ENCODE data around the gene WWC1. TPM values are rescaled to one million over a fixed set of nuclear protein-coding genes. Genes with fewer than 3 reads are reported as not detected.

The WWC1 gene
- total RNA-seq, 1 donor = 0.10 TPM

DNA sequence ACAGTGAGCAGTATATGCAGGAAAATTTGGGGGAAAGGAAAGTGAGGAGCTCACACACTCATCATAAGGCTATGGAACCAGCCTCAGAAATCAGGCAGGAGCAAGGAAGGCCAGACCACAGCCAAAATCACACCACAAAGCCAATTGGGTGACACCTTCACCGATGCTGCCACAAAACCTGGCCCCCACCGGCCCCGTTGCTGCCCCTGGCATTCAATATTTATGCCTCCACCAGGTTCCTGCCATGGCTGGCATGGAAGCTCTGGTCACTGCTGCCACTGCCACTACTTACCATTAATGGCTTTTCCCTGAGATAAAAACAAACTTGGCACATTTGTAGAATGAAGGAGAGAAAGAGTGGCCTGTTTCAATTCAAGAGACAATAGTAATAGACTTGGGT, 166.1 kb downstream of the WWC1 start:
- no peaks in the 10 kb centered on the region for H3K9me3 ChIP-seq (ENCODE audit: low read depth, low read length)
- H3K4me1 ChIP-seq (ENCODE audit: insufficient read depth, low read length) = no peaks in the 10 kb centered on the region
- no peaks in the 10 kb centered on the region for H3K27me3 ChIP-seq (ENCODE audit: insufficient read depth, low read length)
- H3K4me3 ChIP-seq (ENCODE audit: low read length) = no peak overlapping the region

DNA sequence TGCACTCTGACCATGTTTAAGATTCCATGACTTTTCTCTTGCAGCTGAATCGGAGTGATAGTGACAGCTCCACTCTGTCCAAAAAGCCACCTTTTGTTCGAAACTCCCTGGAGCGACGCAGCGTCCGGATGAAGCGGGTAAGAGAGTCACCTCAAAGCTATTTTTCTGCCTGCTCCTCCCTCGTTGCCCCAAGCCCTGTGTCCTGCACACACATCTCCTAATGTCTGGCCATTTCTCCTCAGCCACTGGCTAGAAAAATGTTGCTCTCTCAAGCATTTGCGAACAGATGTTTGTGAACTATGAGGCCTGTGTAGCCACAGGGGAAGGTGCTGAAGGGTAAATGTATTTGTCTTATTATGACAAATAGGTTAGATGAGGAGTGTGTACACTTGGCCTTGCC, 169.2 kb downstream of the WWC1 start:
- Histone ChIP-seq H3K4me1 (ENCODE audit: insufficient read depth, low read length) (no peaks in the 10 kb centered on the region), H3K4me3 (ENCODE audit: low read length) (no peak overlapping the region), H3K9me3 (ENCODE audit: low read depth, low read length) (no peaks in the 10 kb centered on the region), H3K27me3 (ENCODE audit: insufficient read depth, low read length) (no peaks in the 10 kb centered on the region)

DNA sequence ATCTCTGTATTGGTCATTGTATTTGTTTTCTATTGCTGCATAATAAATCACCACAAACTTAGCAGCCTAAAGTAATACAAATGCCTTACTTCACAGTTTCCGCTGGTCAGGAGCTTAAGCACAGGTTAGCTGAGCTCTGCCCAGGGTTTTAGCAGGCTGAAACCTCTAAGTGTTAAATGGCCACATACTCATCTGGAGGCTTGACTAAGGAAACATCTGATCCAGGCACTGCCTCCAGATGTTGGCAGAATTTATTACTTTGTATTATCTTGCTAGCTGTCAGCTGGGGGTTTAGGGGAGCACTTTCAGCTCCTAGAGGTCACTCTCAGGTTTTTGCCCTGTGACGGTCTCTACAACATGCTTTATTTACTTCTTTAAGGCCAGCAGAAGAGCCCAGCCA, 171.6 kb downstream of the WWC1 start:
- Histone ChIP-seq H3K27me3 (ENCODE audit: insufficient read depth, low read length) (no peaks in the 10 kb centered on the region), H3K4me1 (ENCODE audit: insufficient read depth, low read length) (no peaks in the 10 kb centered on the region), H3K9me3 (ENCODE audit: low read depth, low read length) (no peaks in the 10 kb centered on the region), H3K4me3 (ENCODE audit: low read length) (no peak overlapping the region)

DNA sequence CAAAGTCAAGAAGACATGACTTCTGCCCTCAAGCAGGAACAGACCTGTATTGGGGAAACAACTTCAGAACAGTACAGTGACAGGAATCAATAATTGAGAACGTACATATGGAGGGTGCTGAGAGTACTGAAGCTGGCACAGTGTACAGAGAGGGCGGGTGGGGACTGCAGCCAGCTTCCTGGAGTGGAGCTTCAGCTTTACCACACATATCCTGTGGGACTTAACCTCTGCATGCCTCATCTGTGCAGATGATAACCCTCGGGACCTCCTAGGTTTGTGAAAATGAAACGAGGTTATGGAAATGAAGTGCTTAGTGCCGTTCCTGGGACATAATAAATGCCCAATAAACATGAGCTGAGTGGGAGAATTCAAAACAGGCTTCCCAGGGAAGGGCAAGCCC, 172.8 kb downstream of the WWC1 start:
- no peak overlapping the region for H3K4me3 ChIP-seq (ENCODE audit: low read length)
- H3K9me3 ChIP-seq (ENCODE audit: low read depth, low read length) = no peaks in the 10 kb centered on the region
- no peaks in the 10 kb centered on the region for H3K4me1 ChIP-seq (ENCODE audit: insufficient read depth, low read length)
- H3K27me3 ChIP-seq (ENCODE audit: insufficient read depth, low read length) = no peaks in the 10 kb centered on the region

DNA sequence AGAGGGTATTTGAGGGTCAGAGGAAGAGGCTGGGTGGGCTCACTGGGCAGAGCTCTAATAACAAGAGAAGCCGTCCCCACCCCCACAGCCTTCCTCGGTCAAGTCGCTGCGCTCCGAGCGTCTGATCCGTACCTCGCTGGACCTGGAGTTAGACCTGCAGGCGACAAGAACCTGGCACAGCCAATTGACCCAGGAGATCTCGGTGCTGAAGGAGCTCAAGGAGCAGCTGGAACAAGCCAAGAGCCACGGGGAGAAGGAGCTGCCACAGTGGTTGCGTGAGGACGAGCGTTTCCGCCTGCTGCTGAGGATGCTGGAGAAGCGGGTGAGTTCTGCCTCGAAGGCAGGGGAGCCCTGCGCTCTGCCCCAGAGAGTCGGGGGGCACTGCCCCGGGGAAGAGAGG, 173.2 kb downstream of the WWC1 start:
- Histone ChIP-seq H3K9me3 (ENCODE audit: low read depth, low read length) (no peaks in the 10 kb centered on the region), H3K27me3 (ENCODE audit: insufficient read depth, low read length) (no peaks in the 10 kb centered on the region), H3K4me1 (ENCODE audit: insufficient read depth, low read length) (no peaks in the 10 kb centered on the region), H3K4me3 (ENCODE audit: low read length) (no peak overlapping the region)

DNA sequence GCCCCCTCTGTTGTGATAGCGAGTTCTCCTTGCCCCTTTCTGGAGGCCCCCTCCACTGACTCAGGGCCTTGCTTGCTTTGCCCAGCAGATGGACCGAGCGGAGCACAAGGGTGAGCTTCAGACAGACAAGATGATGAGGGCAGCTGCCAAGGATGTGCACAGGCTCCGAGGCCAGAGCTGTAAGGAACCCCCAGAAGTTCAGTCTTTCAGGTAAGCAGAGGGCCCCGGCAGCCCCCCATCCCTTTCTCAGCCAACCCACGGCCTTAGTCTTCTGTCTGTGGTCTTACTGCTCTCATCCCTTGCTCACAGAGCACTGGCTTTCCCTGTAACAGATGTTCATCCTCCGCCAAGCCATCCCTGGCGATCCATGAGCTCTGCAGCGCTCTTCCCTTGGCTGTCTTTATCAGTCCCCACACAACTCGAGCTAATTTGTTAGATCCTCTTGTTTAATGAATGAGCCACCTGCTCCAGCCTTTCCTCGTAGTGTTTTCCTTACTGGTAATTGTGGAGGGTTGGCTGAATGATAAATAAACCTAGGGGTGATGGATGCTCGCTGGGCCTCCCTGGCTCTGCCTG, 176.4 kb downstream of the WWC1 start:
- Histone ChIP-seq H3K4me1 (ENCODE audit: insufficient read depth, low read length) (no peaks in the 10 kb centered on the region), H3K9me3 (ENCODE audit: low read depth, low read length) (no peaks in the 10 kb centered on the region), H3K27me3 (ENCODE audit: insufficient read depth, low read length) (no peaks in the 10 kb centered on the region), H3K4me3 (ENCODE audit: low read length) (no peak overlapping the region)

DNA sequence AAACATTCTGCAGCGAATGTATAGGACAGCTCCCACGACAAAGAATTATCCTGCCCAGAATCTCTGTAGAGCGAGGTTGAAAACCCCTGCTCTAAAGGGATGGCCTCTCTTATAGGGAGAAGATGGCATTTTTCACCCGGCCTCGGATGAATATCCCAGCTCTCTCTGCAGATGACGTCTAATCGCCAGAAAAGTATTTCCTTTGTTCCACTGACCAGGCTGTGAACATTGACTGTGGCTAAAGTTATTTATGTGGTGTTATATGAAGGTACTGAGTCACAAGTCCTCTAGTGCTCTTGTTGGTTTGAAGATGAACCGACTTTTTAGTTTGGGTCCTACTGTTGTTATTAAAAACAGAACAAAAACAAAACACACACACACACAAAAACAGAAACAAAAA, 177.4 kb downstream of the WWC1 start:
- H3K27me3 ChIP-seq (ENCODE audit: insufficient read depth, low read length) = no peaks in the 10 kb centered on the region
- H3K9me3 ChIP-seq (ENCODE audit: low read depth, low read length) = no peaks in the 10 kb centered on the region
- no peaks in the 10 kb centered on the region for H3K4me1 ChIP-seq (ENCODE audit: insufficient read depth, low read length)
- H3K4me3 ChIP-seq (ENCODE audit: low read length) = no peak overlapping the region

DNA sequence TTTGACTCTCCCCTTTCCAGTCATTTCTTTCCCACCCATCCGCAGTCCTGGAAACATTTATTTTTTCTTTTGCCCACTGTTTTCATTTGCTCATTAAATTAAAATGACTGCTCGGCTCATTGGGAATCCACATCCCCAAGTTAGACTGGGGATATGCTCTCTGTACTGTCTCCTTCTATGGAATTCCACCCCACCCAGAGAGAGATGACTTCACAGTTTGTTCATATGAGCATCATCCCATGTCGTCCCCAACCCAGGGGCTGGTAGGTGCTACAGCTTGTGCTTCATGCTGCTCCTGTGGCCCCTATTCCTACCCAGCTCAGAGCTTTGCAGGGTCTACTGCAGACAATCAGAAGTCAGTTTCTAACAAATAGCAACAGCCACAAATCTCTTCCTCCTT, 178.4 kb downstream of the WWC1 start:
- Histone ChIP-seq H3K4me1 (ENCODE audit: insufficient read depth, low read length) (no peaks in the 10 kb centered on the region), H3K4me3 (ENCODE audit: low read length) (no peak overlapping the region), H3K9me3 (ENCODE audit: low read depth, low read length) (no peaks in the 10 kb centered on the region), H3K27me3 (ENCODE audit: insufficient read depth, low read length) (no peaks in the 10 kb centered on the region)

DNA sequence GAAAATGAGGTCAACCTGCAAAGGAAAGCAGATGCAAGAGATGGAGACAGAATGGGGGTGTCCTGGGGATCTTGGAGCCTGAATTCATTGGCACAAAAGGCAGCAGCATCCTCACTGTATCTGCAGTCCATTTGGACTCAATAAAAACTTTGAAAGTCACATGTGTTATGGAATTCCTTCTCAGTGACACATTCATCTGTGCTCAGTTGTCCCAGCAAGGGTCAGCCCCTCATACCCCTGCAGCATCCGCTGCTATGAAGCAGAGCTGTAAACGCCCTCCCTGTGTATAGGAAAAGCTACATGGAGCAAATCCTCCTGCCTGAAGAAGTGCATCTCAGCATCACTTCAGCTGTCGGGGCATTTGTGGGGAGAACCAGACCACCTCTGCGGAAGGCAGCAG, 180.3 kb downstream of the WWC1 start:
- Histone ChIP-seq H3K9me3 (ENCODE audit: low read depth, low read length) (no peaks in the 10 kb centered on the region), H3K27me3 (ENCODE audit: insufficient read depth, low read length) (no peaks in the 10 kb centered on the region), H3K4me1 (ENCODE audit: insufficient read depth, low read length) (no peaks in the 10 kb centered on the region), H3K4me3 (ENCODE audit: low read length) (no peak overlapping the region)

DNA sequence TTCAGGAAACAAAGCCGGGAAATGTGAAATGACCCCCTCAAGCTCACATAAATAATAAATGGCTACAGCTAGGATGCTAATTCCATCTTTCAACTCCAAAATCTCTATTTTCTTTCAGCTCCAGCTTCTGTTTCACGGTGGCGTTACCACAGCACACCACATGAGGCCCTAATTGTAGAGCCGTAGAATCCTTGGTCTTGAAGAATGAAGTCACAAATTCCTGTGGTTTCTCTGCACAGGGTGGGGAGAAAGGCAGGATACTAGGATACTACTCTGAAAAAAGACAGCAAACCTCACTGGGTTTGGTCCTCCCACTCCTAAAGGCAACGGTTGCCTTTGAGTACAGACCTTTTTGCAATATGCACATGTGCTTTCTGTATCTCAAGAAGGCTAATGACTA, 180.9 kb downstream of the WWC1 start:
- Histone ChIP-seq H3K27me3 (ENCODE audit: insufficient read depth, low read length) (no peaks in the 10 kb centered on the region), H3K9me3 (ENCODE audit: low read depth, low read length) (no peaks in the 10 kb centered on the region), H3K4me3 (ENCODE audit: low read length) (no peak overlapping the region), H3K4me1 (ENCODE audit: insufficient read depth, low read length) (no peaks in the 10 kb centered on the region)

DNA sequence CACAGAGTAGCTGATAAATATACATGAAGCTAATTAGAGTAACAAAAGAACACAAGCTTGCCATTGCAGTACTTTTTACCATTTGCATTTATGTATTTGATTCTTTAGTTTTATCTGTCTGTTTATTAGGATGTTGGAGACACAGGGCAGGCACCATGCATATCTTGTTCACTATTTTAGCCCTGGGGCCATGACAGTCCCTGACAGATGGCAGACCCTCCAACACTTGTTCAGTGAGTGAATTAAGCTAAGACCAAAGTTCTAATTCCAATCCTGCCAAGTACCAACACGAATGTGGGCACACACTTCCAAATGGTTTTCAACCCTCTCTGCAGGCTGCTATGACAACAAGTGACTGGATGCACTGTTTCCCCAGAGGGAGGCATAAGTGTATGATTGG, 182.9 kb downstream of the WWC1 start:
- Histone ChIP-seq H3K9me3 (ENCODE audit: low read depth, low read length) (no peaks in the 10 kb centered on the region), H3K4me1 (ENCODE audit: insufficient read depth, low read length) (no peaks in the 10 kb centered on the region), H3K4me3 (ENCODE audit: low read length) (no peak overlapping the region), H3K27me3 (ENCODE audit: insufficient read depth, low read length) (no peaks in the 10 kb centered on the region)

DNA sequence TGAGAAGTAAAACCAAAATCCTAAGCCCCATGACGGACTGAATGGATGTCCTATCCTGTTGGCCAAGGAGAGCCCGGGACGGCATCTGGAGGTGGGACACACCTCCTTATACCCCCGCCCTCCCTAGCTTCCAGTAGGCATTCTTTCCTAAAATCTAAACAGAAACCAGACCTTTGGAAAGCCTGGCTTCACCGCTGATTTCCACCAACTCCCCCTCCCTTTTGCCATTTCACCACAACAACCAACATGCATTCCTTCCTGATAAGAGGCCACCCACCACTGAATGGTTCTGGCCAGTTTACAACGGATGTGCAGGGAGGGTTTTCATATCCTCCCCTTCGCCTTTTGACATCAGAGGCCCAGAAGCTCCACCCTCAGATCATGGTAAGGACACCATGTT, 185.6 kb downstream of the WWC1 start:
- no peaks in the 10 kb centered on the region for H3K9me3 ChIP-seq (ENCODE audit: low read depth, low read length)
- H3K4me1 ChIP-seq (ENCODE audit: insufficient read depth, low read length) = no peaks in the 10 kb centered on the region
- no peak overlapping the region for H3K4me3 ChIP-seq (ENCODE audit: low read length)
- no peaks in the 10 kb centered on the region for H3K27me3 ChIP-seq (ENCODE audit: insufficient read depth, low read length)

DNA sequence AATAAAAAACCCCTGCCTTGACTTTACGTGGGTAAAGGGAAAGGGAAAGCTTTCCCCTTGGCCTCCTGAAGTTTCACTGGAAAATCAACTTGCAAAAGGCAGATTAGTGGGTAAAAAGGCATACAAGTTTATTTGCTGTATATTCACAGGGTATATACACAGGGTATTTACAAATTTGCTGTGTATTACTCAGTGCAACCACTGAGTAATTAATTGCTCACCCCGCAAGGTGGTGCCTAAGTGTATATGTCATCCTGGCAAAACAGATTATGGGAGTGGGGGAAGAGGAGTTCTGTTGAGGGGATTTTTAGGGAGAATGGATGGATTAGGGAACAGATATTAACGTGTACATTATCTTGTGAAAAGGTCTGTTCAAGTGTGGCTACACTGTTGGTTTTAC, 187.7 kb downstream of the WWC1 start:
- Histone ChIP-seq H3K27me3 (ENCODE audit: insufficient read depth, low read length) (no peaks in the 10 kb centered on the region), H3K9me3 (ENCODE audit: low read depth, low read length) (no peaks in the 10 kb centered on the region), H3K4me1 (ENCODE audit: insufficient read depth, low read length) (no peaks in the 10 kb centered on the region), H3K4me3 (ENCODE audit: low read length) (no peak overlapping the region)

DNA sequence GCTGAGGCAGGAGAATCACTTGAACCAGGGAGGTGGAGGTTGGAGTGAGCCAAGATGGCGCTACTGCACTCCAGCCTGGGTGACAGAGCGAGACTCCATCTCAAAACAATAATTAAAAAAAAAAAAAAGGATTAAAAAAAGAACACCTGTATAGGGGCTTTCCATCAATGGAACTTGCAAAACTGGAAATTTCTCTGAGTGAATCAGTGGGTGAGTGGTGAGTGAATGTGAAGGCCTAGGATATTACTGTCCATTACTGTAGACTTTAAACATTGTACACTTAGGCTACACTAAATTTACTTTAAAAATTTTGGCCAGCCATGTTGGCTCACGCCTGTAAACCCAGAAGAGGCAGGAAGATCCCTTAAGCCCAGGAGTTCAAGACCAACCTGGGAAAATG, 189.2 kb downstream of the WWC1 start:
- Histone ChIP-seq H3K9me3 (ENCODE audit: low read depth, low read length) (no peaks in the 10 kb centered on the region), H3K4me1 (ENCODE audit: insufficient read depth, low read length) (no peaks in the 10 kb centered on the region), H3K4me3 (ENCODE audit: low read length) (no peak overlapping the region), H3K27me3 (ENCODE audit: insufficient read depth, low read length) (no peaks in the 10 kb centered on the region)

DNA sequence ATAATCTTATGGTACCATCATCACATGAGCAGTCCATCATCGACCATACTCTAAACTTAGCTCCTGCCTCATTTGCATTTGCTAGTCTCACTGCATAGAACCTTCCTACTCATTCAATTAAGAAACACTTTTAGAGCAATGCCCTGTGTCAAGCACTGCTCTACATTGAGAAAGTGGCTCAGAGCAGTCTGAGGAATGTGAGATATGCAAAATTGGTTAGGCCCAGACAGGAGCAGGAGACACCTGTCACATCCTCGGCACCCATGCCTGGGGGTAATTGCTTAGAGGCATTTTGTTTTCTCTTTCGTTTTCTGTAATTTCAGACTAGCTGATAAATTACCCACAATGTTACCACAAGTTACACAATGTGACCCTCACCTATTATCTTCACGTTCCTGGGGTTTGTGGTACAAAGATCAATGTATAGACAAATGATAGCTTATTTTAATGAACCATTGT, 189.9 kb downstream of the WWC1 start:
- Histone ChIP-seq H3K27me3 (ENCODE audit: insufficient read depth, low read length) (no peaks in the 10 kb centered on the region), H3K4me3 (ENCODE audit: low read length) (no peak overlapping the region), H3K4me1 (ENCODE audit: insufficient read depth, low read length) (peaks cover 4% of the 10 kb centered on the region), H3K9me3 (ENCODE audit: low read depth, low read length) (no peaks in the 10 kb centered on the region)

DNA sequence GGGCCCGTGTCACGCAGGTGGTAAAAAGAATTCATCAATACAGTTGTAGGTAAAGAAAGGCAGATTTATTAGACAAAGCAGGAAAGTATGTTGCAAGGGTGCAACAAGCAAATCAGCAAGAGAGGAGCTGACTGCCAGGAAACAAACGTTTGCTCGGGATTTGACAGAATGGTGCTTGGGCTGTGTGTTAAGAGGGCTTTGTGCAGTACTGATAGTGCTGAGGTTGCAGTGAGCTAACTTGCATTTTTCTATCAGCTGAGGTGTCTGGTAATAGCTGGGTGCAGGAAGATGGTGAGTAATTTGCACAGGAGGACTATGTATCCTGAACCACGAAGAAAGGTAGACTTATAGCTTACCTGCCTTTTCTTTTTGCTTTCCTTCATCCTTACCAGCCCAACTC, 190.9 kb downstream of the WWC1 start:
- H3K27me3 ChIP-seq (ENCODE audit: insufficient read depth, low read length) = no peaks in the 10 kb centered on the region
- H3K4me3 ChIP-seq (ENCODE audit: low read length) = no peak overlapping the region
- H3K4me1 ChIP-seq (ENCODE audit: insufficient read depth, low read length) = peaks cover 10% of the 10 kb centered on the region
- H3K9me3 ChIP-seq (ENCODE audit: low read depth, low read length) = no peaks in the 10 kb centered on the region

Measured in mononuclear cell (primary cell).